Stimulated activated CD8-positive, alpha-beta memory T cell treated with anti-CD3 and anti-CD28 coated beads, Interleukin-15, amount 100 ng/mL, for 1 hour (primary cell): ENCODE results near the gene MTR.

Experiments used
- DNase-seq: peaks from one replicate; pipeline ENCODE4 v3.0.0-alpha.2; 2020; ENCODE audit warnings: low read depth

MTR gene

GRCh38 chr1:236779312-236779711, 15.8 kb upstream of the MTR start:
- no peak for DNase-seq

DNA sequence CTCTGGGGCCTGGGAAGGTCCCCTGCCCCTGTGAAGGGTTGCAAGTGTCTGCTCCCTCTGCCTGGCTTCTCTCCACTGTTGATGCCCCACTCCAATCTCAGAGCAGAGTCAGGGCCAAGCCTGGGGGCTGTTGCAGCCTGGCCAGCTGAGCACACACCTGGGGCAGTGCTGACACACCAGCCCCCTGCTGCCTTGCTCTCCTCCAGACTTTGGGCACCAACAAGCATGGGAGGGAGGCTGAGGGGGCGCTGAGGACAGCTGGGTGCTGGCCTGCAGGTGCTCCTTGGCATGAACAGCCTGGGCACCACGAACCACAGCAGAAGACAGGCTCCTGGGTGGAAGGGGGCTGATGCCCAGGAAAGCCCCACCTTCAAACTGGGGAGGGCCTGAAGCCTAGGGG, 9.6 kb upstream of the MTR start:
- no peak for DNase-seq

GRCh38 chr1:236786453-236786852, 8.6 kb upstream of the MTR start:
- DNase-seq = no peak

DNA sequence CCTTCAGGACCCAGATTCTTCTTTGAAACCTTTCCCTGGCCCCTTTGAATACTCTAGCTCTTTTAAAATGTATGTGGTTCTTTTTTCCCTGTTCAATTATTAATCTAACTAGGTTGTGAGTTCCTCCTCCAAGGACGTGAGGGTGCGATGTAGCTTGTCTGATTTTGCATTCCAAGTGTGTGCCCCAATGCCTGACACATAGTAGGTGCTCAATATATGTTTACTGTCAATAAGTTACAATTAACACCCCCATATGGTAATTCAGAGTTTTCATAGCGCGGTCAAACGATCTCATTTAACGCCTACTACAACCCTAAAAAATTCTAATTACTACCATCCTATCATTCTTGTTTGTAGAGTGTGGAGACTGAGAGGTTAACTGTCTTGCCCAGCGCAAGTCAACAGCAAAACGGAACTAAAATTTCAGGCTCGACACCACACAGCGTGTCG, 482 bp upstream of the MTR start:
- DNase-seq = no peak

- peak; percentile 27 for DNase-seq
Observed at GRCh38 chr1:236795757-236796667, 920 bp downstream of the MTR start.

DNA sequence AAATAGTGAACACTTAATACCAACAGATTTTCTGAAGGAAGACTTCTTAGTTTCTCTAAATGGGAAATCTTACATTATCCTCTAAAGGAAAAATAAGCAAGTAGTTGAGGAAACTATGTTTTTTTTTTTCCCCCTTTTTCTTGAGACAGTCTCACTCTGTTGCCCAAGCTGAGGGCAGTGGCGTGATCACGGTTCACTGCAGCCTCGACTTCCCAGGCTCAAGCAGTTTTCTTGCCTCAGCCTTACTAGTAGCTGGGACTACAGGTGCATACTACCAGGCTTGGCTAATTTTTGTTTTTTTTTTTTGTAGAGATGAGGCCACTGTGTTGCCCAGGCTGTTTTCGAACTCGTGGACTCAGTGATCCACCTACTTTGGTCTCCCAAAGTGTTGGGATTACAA, 3.9 kb downstream of the MTR start:
- DNase-seq = no peak

GRCh38 chr1:236800002-236800620, 5.0 kb downstream of the MTR start:
- DNase-seq = no peak

- no peak for DNase-seq
Observed at GRCh38 chr1:236800623-236801022, 5.5 kb downstream of the MTR start.

DNA sequence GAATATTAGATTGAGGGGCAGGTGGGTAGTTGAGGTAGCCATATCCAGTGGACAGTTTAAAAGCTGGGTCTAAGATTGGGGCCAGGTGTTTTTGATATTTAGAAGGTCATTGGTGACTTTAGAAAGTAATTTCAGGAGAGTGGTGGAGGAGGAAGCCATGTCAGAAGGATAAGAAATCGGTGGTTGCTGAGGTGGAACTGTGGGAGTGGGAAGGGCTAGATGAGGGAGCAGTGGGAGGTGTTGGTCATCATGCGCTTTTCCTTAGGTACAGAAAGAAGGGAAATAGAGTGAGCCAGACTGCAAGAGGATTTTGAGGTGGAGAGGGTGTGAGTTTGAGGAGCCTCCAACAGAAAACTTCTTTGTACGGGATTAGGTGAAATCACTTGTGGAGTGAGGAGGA, 7.2 kb downstream of the MTR start:
- DNase-seq = no peak

- DNase-seq = no peak
Observed at GRCh38 chr1:236806634-236807033, 11.5 kb downstream of the MTR start.

- no peak for DNase-seq
Observed at GRCh38 chr1:236808005-236808404, 12.9 kb downstream of the MTR start.

- DNase-seq = no peak
Observed at GRCh38 chr1:236808564-236809130, 13.6 kb downstream of the MTR start.

GRCh38 chr1:236809148-236809547, 14.1 kb downstream of the MTR start:
- DNase-seq = no peak

GRCh38 chr1:236810018-236810417, 14.9 kb downstream of the MTR start:
- DNase-seq = no peak

- DNase-seq = no peak
Observed at GRCh38 chr1:236812334-236813030, 17.4 kb downstream of the MTR start.

DNA sequence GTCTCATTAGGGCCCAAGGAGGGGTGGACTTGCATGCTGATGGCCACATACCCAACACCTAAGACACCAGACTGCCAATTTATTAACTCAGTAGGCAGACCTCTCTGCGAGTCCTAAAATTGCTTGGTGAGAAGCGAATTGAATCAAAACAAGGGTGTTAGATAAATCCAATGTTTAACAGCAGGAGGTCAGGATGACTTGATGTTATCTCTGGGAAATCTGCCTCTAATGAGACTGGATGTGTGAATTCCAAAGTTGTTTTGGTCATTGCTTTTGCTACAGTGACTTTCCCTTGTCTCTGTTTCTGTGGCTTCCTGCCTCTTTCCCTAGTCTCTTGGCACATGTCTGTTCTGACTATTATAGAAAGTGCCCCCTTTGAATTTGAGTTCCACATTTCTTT, 20.8 kb downstream of the MTR start:
- DNase-seq = no peak

DNA sequence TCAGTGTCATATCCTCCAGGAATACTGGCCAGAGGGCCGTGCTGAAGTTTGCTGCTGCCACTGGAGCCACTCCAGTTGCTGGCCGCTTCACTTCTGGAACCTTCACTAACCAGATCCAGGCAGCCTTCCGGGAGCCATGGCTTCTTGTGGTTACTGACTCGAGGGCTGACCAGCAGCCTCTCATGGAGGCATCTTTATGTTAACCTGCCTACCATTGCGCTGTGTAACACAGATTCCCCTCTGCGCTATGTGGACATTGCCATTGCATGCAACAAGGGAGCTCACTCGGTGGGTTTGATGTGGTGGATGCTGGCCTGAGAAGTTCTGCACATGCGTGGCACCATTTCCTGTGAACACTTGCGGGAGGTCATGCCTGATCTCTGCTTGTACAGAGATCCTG, 24.8 kb downstream of the MTR start:
- DNase-seq = no peak

GRCh38 chr1:236821091-236821627, 26.1 kb downstream of the MTR start:
- DNase-seq = no peak

DNA sequence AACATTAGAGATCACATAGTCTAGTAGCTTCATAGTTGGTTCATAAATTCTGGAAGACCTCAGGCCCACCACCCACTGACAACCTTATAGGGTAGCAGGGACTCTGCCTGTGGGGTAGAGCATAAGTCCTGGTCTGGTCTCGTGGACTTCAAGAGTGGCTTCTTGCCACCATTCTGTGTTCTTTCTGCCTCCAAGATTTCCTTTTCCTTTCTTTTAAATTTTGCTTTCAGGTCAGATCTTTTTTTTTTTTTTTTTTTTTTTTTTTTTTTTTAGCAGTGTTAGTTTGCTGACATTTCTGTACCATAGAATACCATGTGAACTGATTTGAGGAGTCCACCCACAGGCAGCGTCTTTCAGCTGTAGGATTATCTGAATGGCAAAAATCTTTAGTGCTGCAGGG, 28.5 kb downstream of the MTR start:
- DNase-seq = no peak

DNA sequence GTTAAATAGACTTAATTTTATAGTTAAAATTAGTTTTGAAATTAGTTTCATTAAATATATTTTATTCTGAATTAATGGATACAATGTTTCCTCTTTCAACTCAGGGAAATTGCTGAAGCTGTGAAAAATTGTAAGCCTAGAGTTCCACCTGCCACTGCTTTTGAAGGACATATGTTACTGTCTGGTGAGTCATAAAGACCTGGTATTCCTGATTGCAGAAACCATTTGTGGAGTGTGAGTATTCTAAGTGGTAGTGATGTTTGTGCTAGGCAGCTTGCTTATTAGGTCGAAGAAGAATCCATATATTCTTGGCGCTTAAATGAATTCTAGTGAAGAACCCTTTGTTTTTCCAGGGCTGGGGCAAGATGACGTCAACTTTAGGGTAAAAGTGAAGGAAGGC, 34.0 kb downstream of the MTR start:
- DNase-seq = no peak

DNA sequence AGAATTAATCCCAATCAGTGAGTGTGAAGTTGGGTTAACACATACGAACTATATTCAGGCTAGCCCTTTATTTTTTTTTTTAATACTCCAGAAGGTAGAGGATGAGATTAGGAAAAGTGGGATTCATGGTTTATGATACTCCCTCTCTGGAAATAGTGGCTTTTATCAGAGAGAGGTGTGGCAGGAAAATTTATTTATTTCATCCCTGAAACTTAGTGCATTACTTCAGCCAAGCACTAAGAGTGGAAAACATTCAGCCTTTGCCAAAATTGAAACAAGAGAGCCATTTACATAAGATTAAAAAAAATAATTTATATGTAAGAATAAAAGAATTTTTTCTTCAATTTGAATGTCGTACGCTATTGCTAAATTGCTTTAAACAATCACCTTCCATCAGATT, 35.0 kb downstream of the MTR start:
- DNase-seq = no peak

GRCh38 chr1:236830560-236830959, 35.5 kb downstream of the MTR start:
- no peak for DNase-seq
